Body of pancreas (tissue), 4 donors: Measurements from ENCODE around the gene AFG1L.

ENCODE experiments used
- CTCF ChIP-seq, 7 experiments: fragments of 450-650 bp in 4 of 7; fragments of 200-600 bp in 3 of 7; sonication (generic) in 3 of 7; IDR thresholded peaks; one replicate each; pipeline ENCODE4 v1.5.1; 2016 to 2019; ENCODE audit warnings: antibody characterized with exemption in 7 of 7
- POLR2A ChIP-seq, 3 donors: fragments of 450-650 bp; IDR thresholded peaks; one replicate each; pipeline ENCODE4 v1.6.1; 2016; ENCODE audit warnings: antibody characterized with exemption in 3 of 3, mild to moderate bottlenecking in 2 of 3

GRCh38 chr6:108285381-108285780, 9.5 kb upstream of the AFG1L start:
- TF ChIP-seq CTCF (IDR thresholded peaks at IDR 0.05) (no peak), POLR2A (IDR thresholded peaks at IDR 0.05) (no peak)
